Measurements from ENCODE around the gene TTPAL. TPM values are rescaled to one million over a fixed set of nuclear protein-coding genes. Genes with fewer than 3 reads are reported as not detected.

The TTPAL gene
- total RNA-seq, 1 experiment from 2014 or later, result 20.4 TPM

- DNase-seq (ENCODE audit: low read depth, low spot score), result no peak
- TF ChIP-seq CTCF (IDR thresholded peaks at IDR 0.05 in 2 of 3, conservative IDR thresholded peaks at IDR 0.05 in 1 of 3; ENCODE audit: borderline replicate concordance in 1 of 3, insufficient read depth in 1 of 3, low read depth in 2 of 3, low read length in 2 of 3) (no peak), JUND (IDR thresholded peaks at IDR 0.05) (no peak), ZFX (IDR thresholded peaks at IDR 0.05) (no peak), TCF7L2 (IDR thresholded peaks at IDR 0.05; ENCODE audit: borderline replicate concordance, extremely low read depth, insufficient read depth, insufficient read length) (no peak), EGR1 (IDR thresholded peaks at IDR 0.05; ENCODE audit: low read depth) (no peak), EZH2 (IDR thresholded peaks at IDR 0.05) (no peak), ZBTB33 (IDR thresholded peaks at IDR 0.05; ENCODE audit: extremely low read depth, insufficient replicate concordance, low read length) (no peak), ELF1 (IDR thresholded peaks at IDR 0.05; ENCODE audit: borderline replicate concordance, low read depth) (no peak), POLR2AphosphoS5 (IDR thresholded peaks at IDR 0.05; ENCODE audit: low read depth, low read length) (no peak), ZNF274 (IDR thresholded peaks at IDR 0.05; ENCODE audit: low read depth, low read length) (no peak)
- Histone ChIP-seq H3K79me2 (ENCODE audit: insufficient read depth, low read length) (no peaks in the 10 kb centered on the region), H3K4me3 (replicated peaks in 1 of 2; ENCODE audit: low read depth in 1 of 2, low read length in 2 of 2) (no peak overlapping the region), H3K27me3 (ENCODE audit: insufficient read depth, low read length) (no peaks in the 10 kb centered on the region), H3K4me2 (ENCODE audit: low read length) (no peak overlapping the region), H4K20me1 (ENCODE audit: insufficient read depth) (no peaks in the 10 kb centered on the region), H3K4me1 (ENCODE audit: control insufficient read depth in 1 of 2, insufficient read depth in 2 of 2, low read length in 2 of 2) (peaks cover 0 to 3% of the 10 kb centered on the region in 2 experiments; a peak in 2 of 4 replicates), H3K9me3 (ENCODE audit: control insufficient read depth in 1 of 2, insufficient read depth in 1 of 2, low read depth in 1 of 2, low read length in 2 of 2) (no peaks in the 10 kb centered on the region), H3K9ac (ENCODE audit: low read length) (no peak overlapping the region), H3K9me2 (ENCODE audit: insufficient read depth) (no peaks in the 10 kb centered on the region), H3K27ac (ENCODE audit: low read depth, low read length) (no peak overlapping the region), H3K36me3 (ENCODE audit: control insufficient read depth in 1 of 2, insufficient read depth in 2 of 2, low read length in 2 of 2) (no peaks in the 10 kb centered on the region), H2AFZ (ENCODE audit: low read depth, low read length, poor library complexity, severe bottlenecking) (no peak overlapping the region)
- CTCF ChIA-PET, result no interaction called here
- ATAC-seq, result no peak
- no TSS peak for BruUV-seq (replicated peaks)
- intact Hi-C loops (cut with micrococcal nuclease), result no loop called here
- POLR2A ChIA-PET, result no interaction called here
- RAD21 ChIA-PET (ENCODE audit: low non-redundant PET in 1 of 2, low total read pairs in 2 of 2, uncharacterized antibody in 2 of 2, unreplicated experiment in 2 of 2), result no interaction called here
Observed at GRCh38 chr20:44426879-44427790, 48.5 kb upstream of the TTPAL start.

All from HCT116 (cell line).